ENCODE results near the gene PCDHA13. TPM values are rescaled to one million over a fixed set of nuclear protein-coding genes. Genes with fewer than 3 reads are reported as not detected.
A peak's percentile ranks its signal among the peaks of the same experiment; 100 is the strongest.

Gene PCDHA13
- total and polyA plus RNA-seq, 2 experiments from 2014 or later = not detected

DNA sequence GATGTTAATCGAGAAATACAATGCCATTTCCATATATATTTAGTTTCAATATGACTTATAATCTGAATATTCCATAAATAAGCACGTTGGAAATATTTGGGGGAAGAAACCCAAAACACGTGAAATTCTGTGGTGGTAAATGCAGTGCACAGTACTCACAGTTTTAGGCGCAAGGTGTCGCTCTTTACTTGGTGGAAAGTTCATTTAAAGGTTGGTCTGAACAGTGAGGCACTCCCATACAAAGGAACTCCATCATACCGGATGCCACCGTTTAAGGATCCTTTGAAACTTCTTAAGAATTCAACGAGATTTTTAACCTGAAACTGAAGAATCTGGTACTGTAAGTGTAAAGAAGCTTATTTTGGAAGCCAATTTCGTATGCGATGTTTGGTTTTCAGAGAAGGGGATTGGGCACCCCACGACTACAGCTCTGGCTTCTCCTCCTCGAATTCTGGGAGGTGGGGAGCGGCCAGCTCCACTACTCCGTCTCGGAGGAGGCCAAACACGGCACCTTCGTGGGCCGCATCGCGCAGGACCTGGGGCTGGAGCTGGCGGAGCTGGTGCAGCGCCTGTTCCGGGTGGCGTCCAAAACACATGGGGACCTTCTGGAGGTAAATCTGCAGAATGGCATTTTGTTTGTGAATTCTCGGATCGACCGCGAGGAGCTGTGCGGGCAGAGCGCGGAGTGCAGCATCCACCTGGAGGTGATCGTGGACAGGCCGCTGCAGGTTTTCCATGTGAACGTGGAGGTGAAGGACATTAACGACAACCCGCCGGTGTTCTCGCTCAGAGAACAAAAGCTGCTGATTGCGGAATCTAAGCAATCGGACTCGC, 13.0 kb upstream of the PCDHA13 start, which contains the start of gene PCDHA11:
Gene PCDHA11 (plus strand): TSS at position 237 of the 834 bp plus-strand sequence. CDS start 147 bp downstream, at position 384.
- Histone ChIP-seq H3K4me3 (no peak within 1 kb of the TSS), H3F3A (ENCODE audit: insufficient read depth) (no peaks in the 10 kb centered on the region), H3K27ac (no peak within 1 kb of the TSS), H3K79me2 (ENCODE audit: insufficient read depth) (no peaks in the 10 kb centered on the region), H3K9me2 (ENCODE audit: insufficient read depth) (no peaks in the 10 kb centered on the region), H3K4me1 (ENCODE audit: insufficient read depth) (no peaks in the 10 kb centered on the region), H4K20me1 (ENCODE audit: insufficient read depth) (no peaks in the 10 kb centered on the region), H3K36me3 (ENCODE audit: low read depth) (no peaks in the 10 kb centered on the region), H2AFZ (no peak within 1 kb of the TSS), H3K9me3 (ENCODE audit: low read depth) (no peaks in the 10 kb centered on the region), H3K4me2 (ENCODE audit: unreplicated experiment) (no peak within 1 kb of the TSS), H3K9ac (no peak within 1 kb of the TSS), H3K27me3 (replicated peaks; ENCODE audit: insufficient read depth) (no peaks in the 10 kb centered on the region)
- no peak for TF ChIP-seq EZH2phosphoT487 (IDR thresholded peaks at IDR 0.05; ENCODE audit: insufficient read depth, low read depth)
- no peak for TF ChIP-seq EZH2 (IDR thresholded peaks at IDR 0.05; ENCODE audit: insufficient read depth, poor library complexity, severe bottlenecking)
- 13 to 14% methylated on average over 41 of the region's 41 CpGs for WGBS, 2 experiments (ENCODE audit: low coverage in 1 of 2, low lambda C conversion rate in 2 of 2, missing lambda C conversion rate in 2 of 2)
- in situ Hi-C loops (cut with MboI) = no loop called here
- peak; percentile 2 for DNase-seq

DNA sequence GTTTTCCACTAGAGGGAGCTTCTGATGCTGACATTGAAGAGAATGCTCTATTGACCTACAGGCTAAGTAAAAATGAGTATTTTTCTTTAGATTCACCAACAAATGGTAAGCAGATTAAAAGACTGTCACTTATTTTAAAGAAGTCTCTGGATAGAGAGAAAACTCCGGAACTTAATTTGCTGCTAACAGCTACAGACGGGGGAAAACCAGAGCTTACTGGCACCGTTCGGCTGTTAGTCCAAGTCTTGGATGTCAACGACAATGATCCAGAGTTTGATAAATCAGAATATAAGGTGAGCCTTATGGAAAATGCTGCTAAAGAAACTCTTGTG, 12.4 kb upstream of the PCDHA13 start:
- Histone ChIP-seq H3F3A (ENCODE audit: insufficient read depth) (no peaks in the 10 kb centered on the region), H3K4me1 (ENCODE audit: insufficient read depth) (no peaks in the 10 kb centered on the region), H3K27me3 (replicated peaks; ENCODE audit: insufficient read depth) (no peaks in the 10 kb centered on the region), H3K9me2 (ENCODE audit: insufficient read depth) (no peaks in the 10 kb centered on the region), H2AFZ (no peak overlapping the region), H3K79me2 (ENCODE audit: insufficient read depth) (no peaks in the 10 kb centered on the region), H3K27ac (no peak overlapping the region), H4K20me1 (ENCODE audit: insufficient read depth) (no peaks in the 10 kb centered on the region), H3K4me2 (ENCODE audit: unreplicated experiment) (no peak overlapping the region), H3K9me3 (ENCODE audit: low read depth) (no peaks in the 10 kb centered on the region), H3K36me3 (ENCODE audit: low read depth) (no peaks in the 10 kb centered on the region), H3K9ac (no peak overlapping the region), H3K4me3 (no peak overlapping the region)
- WGBS, 2 experiments (ENCODE audit: low coverage in 1 of 2, low lambda C conversion rate in 2 of 2, missing lambda C conversion rate in 2 of 2) = 34 to 35% methylated on average over 5 of the region's 5 CpGs
- in situ Hi-C loops (cut with MboI) = no loop called here
- DNase-seq = no peak
- TF ChIP-seq EZH2 (IDR thresholded peaks at IDR 0.05; ENCODE audit: insufficient read depth, poor library complexity, severe bottlenecking) = no peak
- no peak for TF ChIP-seq EZH2phosphoT487 (IDR thresholded peaks at IDR 0.05; ENCODE audit: insufficient read depth, low read depth)

DNA sequence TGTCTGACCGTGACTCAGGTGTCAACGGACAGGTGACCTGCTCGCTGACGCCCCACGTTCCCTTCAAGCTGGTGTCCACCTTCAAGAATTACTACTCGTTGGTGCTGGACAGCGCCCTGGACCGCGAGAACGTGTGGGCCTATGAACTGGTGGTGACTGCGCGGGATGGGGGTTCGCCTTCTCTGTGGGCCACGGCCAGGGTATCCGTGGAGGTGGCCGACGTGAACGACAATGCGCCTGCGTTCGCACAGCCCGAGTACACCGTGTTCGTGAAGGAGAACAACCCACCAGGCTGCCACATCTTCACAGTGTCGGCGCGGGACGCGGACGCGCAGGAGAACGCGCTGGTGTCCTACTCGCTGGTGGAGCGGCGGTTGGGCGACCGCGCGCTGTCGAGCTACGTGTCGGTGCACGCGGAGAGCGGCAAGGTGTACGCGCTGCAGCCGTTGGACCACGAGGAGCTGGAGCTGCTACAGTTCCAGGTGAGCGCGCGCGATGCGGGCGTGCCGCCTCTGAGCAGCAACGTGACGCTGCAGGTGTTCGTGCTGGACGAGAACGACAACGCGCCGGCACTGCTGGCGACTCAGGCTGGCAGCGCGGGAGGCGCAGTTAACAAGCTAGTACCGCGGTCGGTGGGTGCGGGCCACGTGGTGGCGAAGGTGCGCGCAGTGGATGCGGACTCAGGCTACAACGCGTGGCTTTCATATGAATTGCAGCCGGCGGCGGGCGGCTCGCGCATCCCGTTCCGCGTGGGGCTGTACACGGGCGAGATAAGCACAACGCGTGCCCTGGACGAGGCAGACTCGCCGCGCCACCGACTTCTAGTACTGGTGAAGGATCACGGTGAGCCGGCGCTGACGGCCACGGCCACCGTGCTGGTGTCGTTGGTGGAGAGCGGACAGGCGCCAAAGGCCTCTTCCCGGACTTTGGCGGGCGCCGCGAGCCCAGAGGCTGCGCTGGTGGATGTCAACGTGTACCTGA, 11.4 kb upstream of the PCDHA13 start:
- Histone ChIP-seq H4K20me1 (ENCODE audit: insufficient read depth) (no peaks in the 10 kb centered on the region), H3K4me3 (no peak overlapping the region), H3K36me3 (ENCODE audit: low read depth) (no peaks in the 10 kb centered on the region), H3K27me3 (replicated peaks; ENCODE audit: insufficient read depth) (no peaks in the 10 kb centered on the region), H3K9ac (no peak overlapping the region), H3K27ac (no peak overlapping the region), H3K79me2 (ENCODE audit: insufficient read depth) (no peaks in the 10 kb centered on the region), H3K4me2 (ENCODE audit: unreplicated experiment) (no peak overlapping the region), H3K9me2 (ENCODE audit: insufficient read depth) (no peaks in the 10 kb centered on the region), H3F3A (ENCODE audit: insufficient read depth) (no peaks in the 10 kb centered on the region), H3K9me3 (ENCODE audit: low read depth) (no peaks in the 10 kb centered on the region), H2AFZ (no peak overlapping the region), H3K4me1 (ENCODE audit: insufficient read depth) (no peaks in the 10 kb centered on the region)
- 55 to 58% methylated on average over 107 to 114 of the region's 114 CpGs for WGBS, 2 experiments (ENCODE audit: low coverage in 1 of 2, low lambda C conversion rate in 2 of 2, missing lambda C conversion rate in 2 of 2)
- no peak for DNase-seq
- in situ Hi-C loops (cut with MboI) = no loop called here
- TF ChIP-seq EZH2 (IDR thresholded peaks at IDR 0.05; ENCODE audit: insufficient read depth, poor library complexity, severe bottlenecking) (no peak), EZH2phosphoT487 (IDR thresholded peaks at IDR 0.05; ENCODE audit: insufficient read depth, low read depth) (no peak)

Data from GM23248 (cell line).